HG03139 (cell line): ENCODE results near the gene ZNF407.

ENCODE experiments used
- ATAC-seq: cut with Tn5 transposase; IDR thresholded peaks from one replicate; pipeline ENCODE4 v1.9.1; 2021; ENCODE audit not compliant: unreplicated experiment

The ZNF407 gene

GRCh38 chr18:74665905-74666304, 68.2 kb downstream of the ZNF407 start:
- ATAC-seq: no peak

GRCh38 chr18:74669136-74669798, 71.6 kb downstream of the ZNF407 start:
- ATAC-seq: no peak

GRCh38 chr18:74672371-74672770, 74.7 kb downstream of the ZNF407 start:
- no peak for ATAC-seq

- no peak for ATAC-seq
Measured at GRCh38 chr18:74674487-74674886, 76.8 kb downstream of the ZNF407 start.

GRCh38 chr18:74679006-74679678, 81.5 kb downstream of the ZNF407 start:
- ATAC-seq: no peak

GRCh38 chr18:74679679-74680076, 82.0 kb downstream of the ZNF407 start:
- ATAC-seq: no peak

- no peak for ATAC-seq
Measured at GRCh38 chr18:74682141-74682990, 84.7 kb downstream of the ZNF407 start.

GRCh38 chr18:74682991-74683297, 85.3 kb downstream of the ZNF407 start:
- no peak for ATAC-seq

GRCh38 chr18:74683573-74683972, 85.9 kb downstream of the ZNF407 start:
- no peak for ATAC-seq

GRCh38 chr18:74689251-74689650, 91.6 kb downstream of the ZNF407 start:
- ATAC-seq: no peak

- no peak for ATAC-seq
Measured at GRCh38 chr18:74692367-74693013, 94.8 kb downstream of the ZNF407 start.

GRCh38 chr18:74694436-74694835, 96.8 kb downstream of the ZNF407 start:
- ATAC-seq: no peak

GRCh38 chr18:74695170-74695569, 97.5 kb downstream of the ZNF407 start:
- no peak for ATAC-seq

- no peak for ATAC-seq
Measured at GRCh38 chr18:74698881-74699280, 101.2 kb downstream of the ZNF407 start.

- ATAC-seq: no peak
Measured at GRCh38 chr18:74699455-74699854, 101.8 kb downstream of the ZNF407 start.

GRCh38 chr18:74702950-74703349, 105.3 kb downstream of the ZNF407 start:
- no peak for ATAC-seq

GRCh38 chr18:74708169-74708568, 110.5 kb downstream of the ZNF407 start:
- ATAC-seq: no peak

GRCh38 chr18:74709452-74709851, 111.8 kb downstream of the ZNF407 start:
- ATAC-seq: no peak

- no peak for ATAC-seq
Measured at GRCh38 chr18:74714120-74714519, 116.5 kb downstream of the ZNF407 start.

GRCh38 chr18:74714791-74715190, 117.1 kb downstream of the ZNF407 start:
- no peak for ATAC-seq

GRCh38 chr18:74715306-74715705, 117.6 kb downstream of the ZNF407 start:
- no peak for ATAC-seq
